ENCODE results near the gene SKAP1.

SKAP1 gene

DNA sequence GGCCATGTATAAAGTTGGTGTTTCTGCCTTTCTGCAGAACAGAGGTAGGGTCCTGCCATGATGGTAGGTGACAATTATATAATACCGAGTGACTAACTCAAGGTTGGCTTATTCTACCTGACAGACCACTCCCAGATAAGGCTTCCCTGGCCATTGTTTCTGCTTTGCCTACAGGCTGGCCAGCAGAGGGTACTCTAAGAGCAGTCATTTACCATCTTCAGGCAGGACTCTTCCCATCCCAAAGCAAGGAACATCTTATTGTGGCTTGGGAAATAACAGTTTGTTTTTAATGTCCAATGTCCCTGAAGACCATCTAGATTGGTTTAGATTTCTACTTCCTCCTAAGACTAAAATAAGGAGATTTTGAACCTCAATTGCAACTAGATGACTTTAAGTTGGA lies 248.4 kb downstream of the SKAP1 start:
- TF ChIP-seq PAX5 (IDR thresholded peaks at IDR 0.05; ENCODE audit: insufficient read depth, low read length, severe bottlenecking) (no peak), POLR2A (IDR thresholded peaks at IDR 0.05; ENCODE audit: low read depth, low read length) (no peak), SPI1 (IDR thresholded peaks at IDR 0.05; ENCODE audit: low read depth, low read length) (no peak), POU2F2 (IDR thresholded peaks at IDR 0.05; ENCODE audit: low read depth, low read length) (no peak), TAF1 (IDR thresholded peaks at IDR 0.05; ENCODE audit: low read depth, low read length) (no peak), POLR2AphosphoS5 (IDR thresholded peaks at IDR 0.05; ENCODE audit: low read depth, low read length) (no peak)
- FAIRE-seq: no peak
- no peak for DNase-seq (ENCODE audit: insufficient read length, low spot score)

DNA sequence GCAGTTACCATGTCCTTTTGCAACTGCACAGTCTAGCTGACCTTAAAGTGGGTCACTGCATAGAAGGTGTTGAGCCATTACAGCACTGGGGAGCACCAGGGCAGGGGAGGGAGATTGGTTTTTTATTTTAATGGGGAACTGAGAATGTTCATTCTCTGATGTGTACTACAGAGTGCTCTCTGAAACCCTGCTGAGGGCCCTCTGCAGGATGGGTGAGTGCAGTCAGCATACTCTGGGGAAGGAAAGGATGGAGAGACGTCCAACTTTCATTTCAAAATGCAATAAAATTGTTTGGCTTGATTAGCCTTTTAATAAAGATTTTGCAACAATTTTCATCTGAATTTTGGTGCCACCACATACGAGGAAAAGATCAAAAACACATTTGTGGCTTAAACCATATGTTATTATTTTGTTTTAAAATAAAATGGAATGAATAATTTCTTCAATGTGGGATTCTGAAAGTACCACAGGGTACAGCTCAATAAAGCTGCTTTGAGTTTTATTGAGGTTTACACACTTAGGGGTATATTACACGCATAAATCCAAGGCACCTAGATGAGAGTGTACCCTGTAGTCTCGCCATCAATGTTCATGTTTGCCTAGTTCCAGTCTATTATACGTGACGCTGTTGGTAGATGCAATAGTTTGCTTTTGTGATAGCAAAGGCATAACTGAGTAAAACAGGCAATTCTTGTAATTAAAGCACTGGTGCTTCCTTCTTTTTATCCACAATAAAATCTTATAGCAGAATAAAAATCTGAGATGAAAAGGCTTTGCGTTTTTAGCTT lies 249.0 kb downstream of the SKAP1 start:
- no peak for FAIRE-seq
- no peak for DNase-seq (ENCODE audit: insufficient read length, low spot score)
- no peak for TF ChIP-seq POU2F2 (IDR thresholded peaks at IDR 0.05; ENCODE audit: low read depth, low read length)

DNA sequence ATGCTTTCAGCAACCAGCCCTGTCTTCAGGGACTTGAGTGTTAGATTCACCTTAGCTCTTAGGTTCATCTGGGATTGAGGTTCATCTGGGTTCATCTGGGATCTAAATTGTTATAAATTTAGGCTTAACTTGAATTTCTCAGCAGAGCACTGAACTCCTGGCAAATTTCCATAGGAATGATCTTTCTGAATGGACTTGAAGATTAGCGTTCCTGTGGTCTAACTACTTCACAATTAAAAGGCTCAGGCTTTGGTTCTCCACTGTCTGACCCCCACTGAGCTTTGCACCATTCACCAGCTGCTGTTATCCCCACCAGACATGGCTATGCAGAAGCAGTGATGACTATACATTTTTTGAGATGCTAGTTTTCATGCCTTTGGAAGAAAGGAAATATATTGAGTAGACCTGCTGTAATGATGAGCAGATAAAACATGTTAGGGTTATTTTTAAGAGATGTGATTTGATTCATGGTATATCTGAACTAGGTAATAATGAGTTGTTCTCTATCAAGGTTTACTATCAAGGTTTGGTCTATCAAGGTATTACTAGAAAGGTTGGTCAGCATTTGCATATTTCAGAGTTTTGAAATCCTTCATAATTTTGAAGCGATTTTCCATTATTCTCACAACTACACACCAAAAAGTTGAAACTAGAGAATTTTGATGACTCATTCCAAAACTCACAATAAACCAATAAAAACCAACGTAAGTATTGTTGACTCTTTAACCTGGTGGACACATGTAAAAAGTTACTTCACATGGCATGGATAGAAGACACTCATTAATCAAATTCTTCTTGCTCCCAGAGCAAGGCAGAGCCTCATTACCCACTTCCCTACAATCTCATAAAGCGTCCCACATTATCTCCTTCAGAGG lies 250.7 kb downstream of the SKAP1 start:
- FAIRE-seq (no peak), DNase-seq (ENCODE audit: insufficient read length, low spot score) (no peak)
- no peak for TF ChIP-seq SPI1 (IDR thresholded peaks at IDR 0.05; ENCODE audit: low read depth, low read length)

DNA sequence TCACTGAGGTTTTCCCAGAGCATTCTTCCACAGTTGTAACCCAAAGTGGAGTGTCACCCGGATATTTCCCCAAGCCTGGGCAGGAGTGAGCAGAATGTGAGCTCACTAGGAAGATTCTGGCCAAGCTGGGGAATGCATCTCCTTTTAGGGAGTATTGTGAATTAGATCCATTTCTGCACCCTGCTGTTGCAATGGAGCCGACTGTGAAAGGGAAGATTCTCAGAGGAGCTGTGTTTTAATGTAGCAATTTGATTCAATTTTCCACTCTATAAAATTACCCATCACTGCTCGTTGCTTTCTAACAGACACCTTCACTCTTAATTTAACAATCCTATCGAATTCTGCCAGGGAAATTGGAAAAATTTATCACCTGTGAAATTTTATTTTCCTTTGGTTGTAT lies 251.7 kb downstream of the SKAP1 start:
- no peak for DNase-seq (ENCODE audit: insufficient read length, low spot score)
- TF ChIP-seq TAF1 (IDR thresholded peaks at IDR 0.05; ENCODE audit: low read depth, low read length) (no peak), POLR2A (IDR thresholded peaks at IDR 0.05; ENCODE audit: low read depth, low read length) (no peak), POU2F2 (IDR thresholded peaks at IDR 0.05; ENCODE audit: low read depth, low read length) (no peak), PAX5 (IDR thresholded peaks at IDR 0.05; ENCODE audit: insufficient read depth, low read length, severe bottlenecking) (no peak), POLR2AphosphoS5 (IDR thresholded peaks at IDR 0.05; ENCODE audit: low read depth, low read length) (no peak), SPI1 (IDR thresholded peaks at IDR 0.05; ENCODE audit: low read depth, low read length) (no peak)
- no peak for FAIRE-seq

DNA sequence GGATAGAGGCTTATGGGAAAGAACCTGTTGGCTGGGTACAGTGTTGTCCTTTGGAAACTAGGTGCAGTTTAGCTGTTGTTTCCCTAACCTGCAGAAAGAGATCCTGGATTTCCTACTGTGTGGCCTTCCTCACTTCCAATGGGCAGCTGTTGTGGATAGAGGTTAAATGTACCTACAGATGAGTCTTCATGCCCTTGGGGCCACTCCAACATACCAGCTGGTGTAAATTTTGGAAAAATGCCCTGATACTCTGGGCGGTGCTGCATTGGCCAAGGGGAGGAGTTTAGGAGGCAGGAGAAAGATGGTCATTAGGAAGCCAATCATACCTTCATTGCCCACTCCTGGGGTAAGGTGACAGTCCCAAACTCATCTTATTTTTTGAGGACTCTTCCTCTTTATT lies 252.2 kb downstream of the SKAP1 start:
- DNase-seq (ENCODE audit: insufficient read length, low spot score) (no peak), FAIRE-seq (no peak)
- TF ChIP-seq PAX5 (IDR thresholded peaks at IDR 0.05; ENCODE audit: insufficient read depth, low read length, severe bottlenecking): no peak
- no peak for TF ChIP-seq POLR2A (IDR thresholded peaks at IDR 0.05; ENCODE audit: low read depth, low read length)
- TF ChIP-seq POU2F2 (IDR thresholded peaks at IDR 0.05; ENCODE audit: low read depth, low read length): no peak
- no peak for TF ChIP-seq SPI1 (IDR thresholded peaks at IDR 0.05; ENCODE audit: low read depth, low read length)
- no peak for TF ChIP-seq POLR2AphosphoS5 (IDR thresholded peaks at IDR 0.05; ENCODE audit: low read depth, low read length)
- no peak for TF ChIP-seq TAF1 (IDR thresholded peaks at IDR 0.05; ENCODE audit: low read depth, low read length)

DNA sequence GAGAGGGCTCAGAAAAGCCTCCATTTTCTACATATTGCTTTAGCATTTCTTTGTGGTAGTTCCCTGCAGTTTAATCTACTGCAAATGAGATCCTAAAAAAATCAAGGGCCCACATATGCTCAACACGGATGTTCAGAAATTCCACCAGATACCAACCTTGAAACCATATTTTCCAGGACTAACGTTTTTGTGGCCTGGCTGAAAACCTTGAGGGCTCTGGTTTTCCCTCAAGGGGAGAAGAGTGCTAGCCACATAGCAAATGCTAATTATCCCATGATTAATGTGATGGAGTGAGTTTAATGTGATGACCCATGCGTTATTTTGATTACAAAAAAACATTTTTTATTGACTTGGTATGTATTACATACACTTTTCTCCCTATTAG lies 253.6 kb downstream of the SKAP1 start:
- DNase-seq (ENCODE audit: insufficient read length, low spot score): no peak
- FAIRE-seq: no peak
- TF ChIP-seq POU2F2 (IDR thresholded peaks at IDR 0.05; ENCODE audit: low read depth, low read length) (no peak), SPI1 (IDR thresholded peaks at IDR 0.05; ENCODE audit: low read depth, low read length) (no peak), POLR2AphosphoS5 (IDR thresholded peaks at IDR 0.05; ENCODE audit: low read depth, low read length) (no peak), POLR2A (IDR thresholded peaks at IDR 0.05; ENCODE audit: low read depth, low read length) (no peak), PAX5 (IDR thresholded peaks at IDR 0.05; ENCODE audit: insufficient read depth, low read length, severe bottlenecking) (no peak), TAF1 (IDR thresholded peaks at IDR 0.05; ENCODE audit: low read depth, low read length) (no peak)

DNA sequence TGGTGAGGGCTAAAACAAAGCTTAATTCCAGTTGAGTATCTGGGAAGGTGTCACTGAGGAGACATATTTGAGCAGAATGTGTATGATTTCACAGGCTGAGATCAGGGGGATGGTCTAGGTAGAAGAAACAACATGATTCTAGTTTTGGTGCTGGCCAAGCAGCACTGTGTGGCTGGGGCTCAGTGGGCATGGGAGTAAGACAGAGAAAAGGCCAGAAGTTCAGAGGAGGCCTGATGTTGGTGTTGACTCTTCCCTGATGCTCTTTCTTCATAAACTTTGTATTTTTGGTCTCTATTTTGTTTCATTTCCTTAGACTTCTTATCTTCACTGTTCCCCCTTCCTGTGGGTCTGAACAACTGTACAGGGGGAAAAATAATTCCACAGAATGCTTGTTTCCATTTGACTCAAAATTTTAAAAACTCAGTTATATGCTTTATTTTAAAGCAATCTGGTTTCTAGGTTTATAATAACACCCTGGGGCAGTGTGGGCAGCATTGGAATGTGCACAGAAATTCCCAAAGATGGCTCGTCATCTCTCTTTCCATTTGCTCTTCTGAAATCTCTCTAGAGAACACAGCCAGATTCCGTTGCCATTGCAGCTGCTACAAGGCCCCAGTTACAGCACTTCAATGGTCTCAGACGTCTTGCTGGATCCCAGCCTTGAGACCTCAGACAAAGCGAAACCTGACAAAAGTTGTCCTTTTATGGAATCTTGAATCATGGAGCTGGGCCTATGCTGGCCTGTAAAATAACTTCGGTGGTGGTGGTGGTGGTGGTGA lies 254.1 kb downstream of the SKAP1 start:
- DNase-seq (ENCODE audit: insufficient read length, low spot score) (no peak), FAIRE-seq (no peak)
- TF ChIP-seq TAF1 (IDR thresholded peaks at IDR 0.05; ENCODE audit: low read depth, low read length) (no peak), POU2F2 (IDR thresholded peaks at IDR 0.05; ENCODE audit: low read depth, low read length) (no peak), PAX5 (IDR thresholded peaks at IDR 0.05; ENCODE audit: insufficient read depth, low read length, severe bottlenecking) (no peak), SPI1 (IDR thresholded peaks at IDR 0.05; ENCODE audit: low read depth, low read length) (no peak), POLR2AphosphoS5 (IDR thresholded peaks at IDR 0.05; ENCODE audit: low read depth, low read length) (no peak), POLR2A (IDR thresholded peaks at IDR 0.05; ENCODE audit: low read depth, low read length) (no peak)

DNA sequence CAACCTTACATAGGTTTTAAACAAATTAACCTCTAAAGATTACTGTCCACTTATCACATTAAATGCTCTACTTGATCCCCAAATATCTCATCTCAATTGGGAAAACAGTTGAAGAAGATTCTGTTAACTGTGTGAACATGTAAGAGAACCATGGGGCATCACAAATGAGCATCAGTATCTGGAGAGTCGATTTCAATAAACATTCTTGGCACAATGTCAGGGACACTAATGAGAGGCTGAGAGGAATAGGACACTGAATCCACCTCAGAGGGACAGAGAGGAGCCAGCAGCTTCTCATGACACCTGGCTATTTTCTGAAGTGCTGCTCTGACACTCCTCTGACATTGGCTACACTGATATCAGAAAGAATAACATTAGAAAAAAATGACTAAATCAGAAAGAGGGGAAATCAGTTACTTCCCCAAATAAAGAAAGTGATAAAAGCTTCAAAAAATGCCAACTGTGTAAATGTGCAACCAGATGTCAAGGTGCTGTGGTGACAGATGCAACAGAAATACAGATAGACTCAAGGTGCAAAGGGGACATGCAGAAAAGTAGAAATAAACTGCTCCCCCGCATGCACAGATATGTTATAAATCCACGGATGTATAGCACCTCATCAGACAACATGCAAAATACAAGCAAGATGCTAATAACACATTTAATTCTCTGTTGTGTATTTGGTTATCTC lies 255.0 kb downstream of the SKAP1 start:
- TF ChIP-seq PAX5 (IDR thresholded peaks at IDR 0.05; ENCODE audit: insufficient read depth, low read length, severe bottlenecking) (no peak), TAF1 (IDR thresholded peaks at IDR 0.05; ENCODE audit: low read depth, low read length) (no peak), POLR2AphosphoS5 (IDR thresholded peaks at IDR 0.05; ENCODE audit: low read depth, low read length) (no peak), POU2F2 (IDR thresholded peaks at IDR 0.05; ENCODE audit: low read depth, low read length) (no peak), POLR2A (IDR thresholded peaks at IDR 0.05; ENCODE audit: low read depth, low read length) (no peak), SPI1 (IDR thresholded peaks at IDR 0.05; ENCODE audit: low read depth, low read length) (no peak)
- FAIRE-seq: no peak
- DNase-seq (ENCODE audit: insufficient read length, low spot score): no peak
